ENCODE measurements around the gene CHD5.
"Not testable (repeated sequence)": the region's sequence is repeated elsewhere in the genome, so short reads cannot be mapped to it uniquely, and the experiment has no call there.

Gene CHD5

GRCh38 chr1:6180268-6180706, at the start of gene CHD5:
CHD5 (minus strand) TSS chr1:6180321; CDS start chr1:6180023, 298 bp downstream.
- DNase-seq, result no peak

- no peak for DNase-seq
These were observed 45.5 kb upstream of the CHD5 start for GRCh38 chr1:6225651-6226050.

- no peak for DNase-seq
These were observed 44.6 kb upstream of the CHD5 start for GRCh38 chr1:6224718-6225117.

- no peak for DNase-seq
These were observed 43.5 kb upstream of the CHD5 start for GRCh38 chr1:6223617-6224016.

DNA sequence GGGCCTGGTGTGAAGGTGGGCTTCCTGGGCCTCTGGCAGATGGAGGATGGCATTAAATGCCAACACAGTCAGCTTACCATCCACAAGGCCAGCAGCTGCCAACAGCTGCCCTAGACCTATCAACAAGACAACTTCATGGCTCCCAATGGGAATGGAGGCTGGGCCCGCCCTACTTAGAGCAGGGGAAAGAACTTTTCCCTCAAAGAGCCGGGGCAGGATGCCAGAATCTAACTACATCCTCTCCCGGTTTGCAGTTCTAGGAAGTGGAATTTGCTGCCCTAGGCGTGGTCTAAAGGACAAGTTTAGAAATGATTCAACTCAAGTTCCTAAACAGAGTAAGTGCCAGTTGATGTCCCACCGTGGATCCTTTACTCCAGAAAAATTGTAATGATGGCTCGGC, 42.5 kb upstream of the CHD5 start:
- no peak for DNase-seq

DNA sequence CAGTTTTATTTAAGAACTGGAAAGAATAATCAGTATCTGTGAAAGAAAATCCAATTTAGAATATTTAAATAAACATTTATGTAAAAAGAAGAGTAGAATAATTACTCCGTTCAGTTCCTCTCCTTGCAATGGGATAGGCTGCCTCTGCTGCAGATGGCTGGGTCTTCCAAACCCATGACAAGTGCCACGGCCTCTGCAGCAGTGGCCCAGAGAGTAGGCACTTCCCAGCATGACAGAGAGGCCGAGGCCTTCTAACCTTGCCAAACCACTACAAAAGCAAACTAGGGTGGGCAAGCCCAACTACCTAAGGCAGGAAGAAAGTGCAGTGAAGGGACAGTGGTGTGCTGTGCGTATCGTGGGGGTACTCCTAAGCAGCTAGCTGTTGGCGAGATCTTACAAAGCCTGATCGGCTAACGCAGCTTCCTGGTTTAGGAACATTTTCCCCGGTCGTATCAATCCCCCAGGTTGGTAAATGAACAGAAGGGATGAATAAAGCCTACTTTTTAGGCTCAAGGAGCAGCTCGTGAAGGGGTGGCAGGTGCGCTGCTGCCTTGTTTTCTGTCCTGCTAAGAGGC, 41.2 kb upstream of the CHD5 start:
- no peak for DNase-seq

- no peak for DNase-seq
These were observed 40.1 kb upstream of the CHD5 start for GRCh38 chr1:6220236-6220635.

DNA sequence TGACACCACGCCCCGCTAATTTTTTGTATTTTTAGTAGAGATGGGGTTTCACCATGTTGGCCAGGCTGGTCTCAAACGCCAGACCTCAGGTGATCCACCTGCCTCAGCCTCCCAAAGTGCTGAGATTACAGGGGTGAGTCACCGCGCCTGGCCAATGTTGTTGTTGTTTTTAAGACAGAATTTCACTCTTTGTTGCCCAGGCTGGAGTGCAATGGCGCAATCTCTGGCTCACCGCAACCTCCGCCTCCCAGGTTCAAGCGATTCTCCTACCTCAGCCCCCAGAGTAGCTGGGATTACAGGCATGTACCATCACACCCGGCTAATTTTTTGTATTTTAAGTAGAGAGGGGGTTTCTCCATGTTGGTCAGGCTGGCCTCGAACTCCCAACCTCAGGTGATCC, 39.5 kb upstream of the CHD5 start:
- not testable (repeated sequence) for DNase-seq

GRCh38 chr1:6218375-6219164, 38.4 kb upstream of the CHD5 start:
- no peak for DNase-seq

- no peak for DNase-seq
These were observed 32.3 kb upstream of the CHD5 start for GRCh38 chr1:6212193-6212959.

GRCh38 chr1:6211731-6212130, 31.6 kb upstream of the CHD5 start:
- DNase-seq, result no peak

- no peak for DNase-seq
These were observed 30.7 kb upstream of the CHD5 start for GRCh38 chr1:6210591-6211355.

GRCh38 chr1:6209661-6210580, 29.8 kb upstream of the CHD5 start:
- no peak for DNase-seq

DNA sequence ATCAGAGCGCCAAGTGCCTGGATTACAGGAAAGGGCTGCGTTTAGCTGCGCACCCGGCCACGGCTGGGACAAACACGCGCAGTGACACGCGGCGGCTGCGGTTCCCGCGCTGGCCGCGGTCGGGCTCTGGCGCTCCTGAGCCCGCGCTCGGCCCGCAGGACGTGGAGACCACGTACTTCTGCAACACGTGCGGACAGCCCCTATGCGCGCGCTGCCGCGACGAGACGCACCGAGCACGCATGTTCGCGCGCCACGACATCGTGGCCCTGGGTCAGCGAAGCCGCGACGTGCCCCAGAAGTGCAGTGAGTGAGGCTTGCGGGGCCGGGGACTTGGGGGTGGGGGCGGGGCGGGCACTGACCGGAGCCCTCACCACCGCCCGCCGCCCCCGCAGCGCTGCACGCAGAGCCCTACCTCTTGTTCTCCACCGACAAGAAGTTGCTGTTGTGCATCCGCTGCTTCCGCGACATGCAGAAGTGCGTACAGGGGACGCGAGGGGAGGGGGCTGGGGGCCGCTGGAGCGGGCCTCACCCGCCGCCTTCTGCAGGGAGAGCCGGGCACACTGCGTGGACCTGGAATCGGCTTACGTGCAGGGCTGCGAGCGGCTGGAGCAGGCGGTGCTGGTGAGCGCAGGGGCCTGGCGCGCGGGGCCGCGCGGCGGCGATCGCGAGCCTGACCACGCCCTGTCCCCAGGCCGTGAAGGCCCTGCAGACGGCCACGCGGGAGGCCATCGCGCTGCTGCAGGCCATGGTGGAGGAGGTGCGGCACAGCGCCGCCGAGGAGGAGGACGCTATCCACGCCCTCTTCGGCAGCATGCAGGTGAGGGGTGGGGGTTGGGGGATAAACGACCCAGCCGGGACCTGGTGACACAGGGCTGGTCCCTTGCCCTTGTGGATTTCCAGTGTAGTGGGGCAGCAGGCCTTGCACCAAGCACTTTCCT, 28.9 kb upstream of the CHD5 start:
- no peak for DNase-seq

GRCh38 chr1:6207921-6208320, 27.8 kb upstream of the CHD5 start:
- DNase-seq, result no peak

DNA sequence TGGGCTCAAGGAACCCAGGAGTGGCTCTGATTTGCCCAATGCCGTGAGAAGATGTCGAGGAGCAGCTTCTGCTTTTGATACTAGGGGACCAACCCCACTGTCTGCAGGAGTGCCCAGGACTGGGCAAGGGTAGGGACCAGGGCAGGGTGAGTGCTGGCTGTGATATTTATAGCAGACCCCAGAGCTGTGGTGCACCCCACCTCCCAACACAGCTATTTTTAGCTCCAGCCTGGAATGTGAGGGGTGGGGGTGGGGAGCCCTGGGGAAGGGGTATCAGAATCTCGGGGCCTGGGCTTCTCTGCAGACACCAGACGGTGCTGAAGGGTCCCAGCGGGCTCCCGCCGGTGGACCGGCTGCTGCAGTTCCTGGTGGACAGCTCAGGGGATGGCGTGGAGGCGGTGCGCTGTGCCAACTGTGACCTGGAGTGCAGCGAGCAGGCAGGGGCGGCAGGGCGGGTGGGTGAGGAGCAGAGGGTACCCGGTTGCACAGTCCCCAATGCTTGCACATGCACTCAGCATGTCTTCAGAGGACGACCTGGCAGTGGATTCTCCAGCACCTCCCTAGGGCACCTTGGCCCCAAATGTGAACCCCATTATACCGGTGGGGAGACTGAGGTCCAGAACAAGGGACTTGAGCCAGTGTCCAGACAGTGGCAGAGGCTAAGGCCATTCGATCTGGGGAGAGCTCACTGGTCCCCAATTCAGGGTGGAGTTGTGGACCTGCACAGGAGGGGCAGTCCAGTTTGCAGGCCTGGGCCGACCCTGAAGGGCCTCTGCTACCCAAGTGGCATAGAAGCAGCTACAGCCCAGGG, 27.2 kb upstream of the CHD5 start:
- DNase-seq, result no peak

GRCh38 chr1:6206520-6206855, 26.4 kb upstream of the CHD5 start:
- DNase-seq, result no peak

GRCh38 chr1:6205849-6206519, 25.9 kb upstream of the CHD5 start, which contains the start of gene RNF207:
RNF207 (plus strand) TSS chr1:6206119; CDS start chr1:6206536, 417 bp downstream.
- no peak for DNase-seq

DNA sequence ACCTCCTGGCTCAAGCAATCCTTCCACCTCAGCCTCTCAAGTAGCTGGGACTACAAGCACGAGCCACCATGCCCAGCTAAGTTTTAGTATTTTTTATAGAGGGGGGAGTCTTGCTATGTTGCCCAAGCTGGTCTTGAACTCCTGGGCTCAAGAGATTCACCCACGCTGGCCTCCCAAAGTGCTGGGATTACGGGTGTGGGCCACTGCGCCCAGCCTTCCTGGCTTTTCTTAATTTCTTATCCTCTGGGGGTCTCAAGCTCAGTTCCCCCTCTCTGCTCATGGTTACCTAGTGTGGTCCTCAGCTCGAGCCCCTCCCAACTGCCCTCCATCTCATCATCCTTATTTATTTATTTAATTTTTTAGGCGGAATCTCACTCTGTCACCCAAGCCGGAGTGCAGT, 22.1 kb upstream of the CHD5 start:
- DNase-seq, result no peak

All from NK-92 treated with Interleukin-12 subunit alpha and Interleukin-12 subunit beta, amount 100 ng/mL, for 24 hours (cell line).